Measurements from ENCODE around the gene FYN.

Gene FYN

GRCh38 chr6:111610548-111611172 lies 262.6 kb downstream of the FYN start:
- no peak for TF ChIP-seq POLR2A (IDR thresholded peaks at IDR 0.05; ENCODE audit: low read depth, low read length)
- FAIRE-seq (no peak), DNase-seq (ENCODE audit: insufficient read length, low spot score) (no peak)
